GM10847 (cell line): ENCODE results near the gene SEMA3B.

Source experiments
- POLR2A ChIP-seq: IDR thresholded peaks from 2 replicates; pipeline ENCODE4 v1.6.1; 2011; ENCODE audit not compliant: insufficient read length; ENCODE audit errors: extremely low read depth

Gene SEMA3B

GRCh38 chr3:50268703-50269451 is at the start of gene SEMA3B:
Gene SEMA3B, plus strand, starts transcription at chr3:50269147. Its CDS starts 94 bp downstream, at chr3:50269241.
- TF ChIP-seq POLR2A: no peak

- TF ChIP-seq POLR2A: no peak
Observed at GRCh38 chr3:50219285-50219684, 49.7 kb upstream of the SEMA3B start.

GRCh38 chr3:50220109-50220508 is 48.8 kb upstream of the SEMA3B start:
- no peak for TF ChIP-seq POLR2A

GRCh38 chr3:50221051-50221410 is 47.9 kb upstream of the SEMA3B start:
- TF ChIP-seq POLR2A: no peak

GRCh38 chr3:50221411-50222168 is 47.4 kb upstream of the SEMA3B start:
- no peak for TF ChIP-seq POLR2A

GRCh38 chr3:50222169-50222528 is 46.8 kb upstream of the SEMA3B start:
- TF ChIP-seq POLR2A: no peak

GRCh38 chr3:50224639-50225038 is 44.3 kb upstream of the SEMA3B start:
- no peak for TF ChIP-seq POLR2A

GRCh38 chr3:50226888-50227389 is 42.0 kb upstream of the SEMA3B start:
- no peak for TF ChIP-seq POLR2A

- TF ChIP-seq POLR2A: peak; percentile 55
Observed at GRCh38 chr3:50227390-50228183, 41.4 kb upstream of the SEMA3B start.

- TF ChIP-seq POLR2A: no peak
Observed at GRCh38 chr3:50229490-50229889, 39.5 kb upstream of the SEMA3B start.

GRCh38 chr3:50230104-50230793 is 38.7 kb upstream of the SEMA3B start:
- TF ChIP-seq POLR2A: no peak

- no peak for TF ChIP-seq POLR2A
Observed at GRCh38 chr3:50230794-50231125, 38.2 kb upstream of the SEMA3B start.

- no peak for TF ChIP-seq POLR2A
Observed at GRCh38 chr3:50231581-50231980, 37.4 kb upstream of the SEMA3B start.

- TF ChIP-seq POLR2A: no peak
Observed at GRCh38 chr3:50232303-50232702, 36.6 kb upstream of the SEMA3B start.

- TF ChIP-seq POLR2A: no peak
Observed at GRCh38 chr3:50233176-50233575, 35.8 kb upstream of the SEMA3B start.

GRCh38 chr3:50235716-50236483 is 33.0 kb upstream of the SEMA3B start, which contains the start of gene GNAI2:
Gene GNAI2, plus strand, starts transcription at chr3:50236204. Its CDS starts 132 bp downstream, at chr3:50236336.
- peak; percentile 96 for TF ChIP-seq POLR2A
